HT1080 (cell line): ENCODE data around the gene IQCH. TPM values are rescaled to one million over a fixed set of nuclear protein-coding genes. Genes with fewer than 3 reads are reported as not detected.
"Not testable (repeated sequence)": the region's sequence is repeated elsewhere in the genome, so short reads cannot be mapped to it uniquely, and the experiment has no call there.

Source experiments
- DNase-seq: peaks from one replicate; pipeline ENCODE4 v3.0.0-alpha.2; 2015; ENCODE audit warnings: low read depth
- total RNA-seq: library from RNA; depleted of rRNA; stranded (reverse); fragments of >200 nt; shearing (Covaris generic); gene quantifications from 2 replicates; pipeline ENCODE4 v1.2.3, GENCODE V29; 2014

The IQCH gene
- total RNA-seq, 1 experiment from 2014 or later: 5.0 TPM

DNA sequence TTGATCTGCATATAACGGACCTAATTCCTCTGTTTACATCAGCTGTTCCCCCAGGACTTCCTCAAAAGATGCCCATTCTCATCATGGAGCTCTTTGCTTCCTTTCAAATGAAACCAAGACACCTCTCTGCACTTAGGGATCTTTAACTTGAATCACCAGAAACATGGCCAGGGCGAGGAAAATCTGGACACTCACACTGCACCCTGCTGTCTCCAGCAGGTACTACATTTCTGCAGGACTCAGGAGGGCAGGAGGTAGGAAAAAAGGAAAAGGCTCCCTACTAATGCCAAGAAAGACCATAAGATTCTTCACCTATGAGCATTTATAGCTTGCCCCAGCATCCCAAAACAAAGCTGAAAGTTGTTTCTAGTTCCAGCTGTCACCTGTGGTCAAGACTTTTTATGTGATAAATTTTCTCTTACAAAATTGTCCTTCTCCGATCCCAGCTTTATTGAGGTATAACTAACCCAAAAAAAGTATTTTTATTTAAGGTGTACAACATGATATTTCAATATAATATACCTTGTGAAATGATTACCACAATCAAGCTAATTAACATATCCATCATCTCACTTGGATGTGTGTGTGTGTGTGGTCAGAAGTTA, 179.0 kb downstream of the IQCH start:
- DNase-seq: peak; percentile 57

DNA sequence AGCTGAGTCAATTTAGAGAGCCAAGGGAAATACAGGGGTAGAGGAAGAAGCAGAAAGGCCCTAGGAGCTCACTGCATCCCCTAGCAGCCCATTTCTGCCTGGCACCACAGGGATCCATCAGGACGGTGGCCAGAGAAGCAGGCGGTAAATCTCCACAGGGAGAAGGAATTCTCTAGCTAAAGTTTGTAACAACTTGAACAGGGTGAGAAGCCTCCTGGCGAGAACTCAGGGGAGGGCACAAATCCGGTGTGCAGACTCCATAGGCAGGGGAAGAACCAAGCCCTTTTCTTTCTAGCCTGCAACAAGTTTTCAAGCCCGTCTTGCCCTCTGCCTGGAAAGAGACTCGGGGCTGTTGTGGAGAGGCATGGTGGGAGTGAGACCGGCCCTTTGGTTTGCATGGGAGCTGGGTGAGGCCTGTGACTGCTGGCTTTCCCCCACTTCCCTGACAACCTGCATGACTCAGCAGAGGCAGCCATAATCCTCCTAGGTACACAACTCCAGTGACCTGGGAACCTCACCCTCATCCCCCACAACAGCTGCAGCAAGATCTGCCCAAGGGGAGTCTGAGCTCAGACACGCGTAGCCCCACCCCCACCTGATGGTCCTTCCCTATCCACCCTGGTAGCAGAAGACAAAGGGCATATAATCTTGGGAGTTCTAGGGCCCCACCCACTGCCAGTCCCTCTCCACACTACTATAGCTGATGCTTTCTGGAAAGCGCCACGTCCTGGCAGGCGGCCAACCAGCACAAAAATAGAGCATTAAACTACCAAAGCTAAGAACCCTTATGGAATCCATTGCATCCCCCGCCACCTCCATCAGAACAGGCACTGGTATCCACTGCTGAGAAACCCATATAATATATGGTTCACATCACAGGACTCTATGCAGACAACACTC, 182.0 kb downstream of the IQCH start:
- DNase-seq: not testable (repeated sequence)

DNA sequence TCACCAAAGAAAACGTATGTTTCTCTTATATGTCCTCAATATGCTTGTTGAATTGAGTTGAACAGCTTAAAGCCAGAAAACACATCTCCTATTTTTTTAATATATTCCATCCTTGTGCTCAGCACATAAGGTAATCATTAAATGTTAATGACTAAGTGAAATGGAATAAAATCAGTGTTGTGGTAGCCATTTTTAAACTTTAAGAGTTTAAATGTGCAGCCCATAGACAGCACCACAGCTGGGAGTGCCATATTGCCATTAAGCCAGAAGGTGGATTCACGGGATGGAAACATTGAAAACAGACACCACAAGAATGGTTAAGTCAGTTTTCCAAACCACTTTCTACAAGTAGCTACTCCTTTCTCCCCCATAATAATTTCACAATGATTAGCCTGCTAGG, 189.5 kb downstream of the IQCH start:
- DNase-seq: no peak

DNA sequence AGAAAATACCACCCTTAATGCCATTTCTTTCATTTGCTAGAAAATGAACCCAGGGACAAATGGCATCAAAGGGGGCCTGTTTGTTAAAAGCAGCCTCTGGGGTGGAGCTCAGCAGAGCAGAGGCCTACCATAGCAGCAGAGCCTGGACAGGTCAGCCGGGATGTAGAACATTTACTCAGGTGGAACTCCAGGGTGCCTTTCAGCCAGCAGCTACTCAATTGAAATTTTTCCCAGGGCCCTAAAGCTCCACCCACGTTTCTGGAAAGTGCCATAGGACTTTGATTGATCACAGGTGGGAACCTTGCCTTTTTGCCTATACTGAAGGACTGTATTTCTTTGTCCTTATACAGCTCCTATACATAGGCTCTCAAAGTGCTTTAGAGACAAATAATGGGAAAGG, 191.9 kb downstream of the IQCH start:
- DNase-seq: no peak

- DNase-seq: not testable (repeated sequence)
These were observed 193.8 kb downstream of the IQCH start for GRCh38 chr15:67448372-67448771.

DNA sequence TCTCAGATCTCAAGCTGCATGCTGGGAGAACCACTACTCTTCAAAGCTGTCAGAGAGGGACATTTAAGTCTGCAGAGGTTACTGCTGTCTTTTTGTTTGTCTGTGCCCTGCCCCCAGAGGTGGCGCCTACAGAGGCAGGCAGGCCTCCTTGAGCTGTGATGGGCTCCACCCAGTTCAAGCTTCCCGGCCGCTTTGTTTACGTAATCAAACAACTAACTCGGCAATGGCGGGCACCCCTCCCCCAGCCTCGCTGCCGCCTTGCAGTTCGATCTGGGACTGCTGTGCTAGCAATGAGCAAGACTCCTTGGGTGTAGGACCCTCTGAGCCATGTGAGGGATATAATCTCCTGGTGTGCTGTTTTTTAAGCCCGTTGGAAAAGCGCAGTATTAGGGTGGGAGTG, 199.1 kb downstream of the IQCH start:
- not testable (repeated sequence) for DNase-seq

DNA sequence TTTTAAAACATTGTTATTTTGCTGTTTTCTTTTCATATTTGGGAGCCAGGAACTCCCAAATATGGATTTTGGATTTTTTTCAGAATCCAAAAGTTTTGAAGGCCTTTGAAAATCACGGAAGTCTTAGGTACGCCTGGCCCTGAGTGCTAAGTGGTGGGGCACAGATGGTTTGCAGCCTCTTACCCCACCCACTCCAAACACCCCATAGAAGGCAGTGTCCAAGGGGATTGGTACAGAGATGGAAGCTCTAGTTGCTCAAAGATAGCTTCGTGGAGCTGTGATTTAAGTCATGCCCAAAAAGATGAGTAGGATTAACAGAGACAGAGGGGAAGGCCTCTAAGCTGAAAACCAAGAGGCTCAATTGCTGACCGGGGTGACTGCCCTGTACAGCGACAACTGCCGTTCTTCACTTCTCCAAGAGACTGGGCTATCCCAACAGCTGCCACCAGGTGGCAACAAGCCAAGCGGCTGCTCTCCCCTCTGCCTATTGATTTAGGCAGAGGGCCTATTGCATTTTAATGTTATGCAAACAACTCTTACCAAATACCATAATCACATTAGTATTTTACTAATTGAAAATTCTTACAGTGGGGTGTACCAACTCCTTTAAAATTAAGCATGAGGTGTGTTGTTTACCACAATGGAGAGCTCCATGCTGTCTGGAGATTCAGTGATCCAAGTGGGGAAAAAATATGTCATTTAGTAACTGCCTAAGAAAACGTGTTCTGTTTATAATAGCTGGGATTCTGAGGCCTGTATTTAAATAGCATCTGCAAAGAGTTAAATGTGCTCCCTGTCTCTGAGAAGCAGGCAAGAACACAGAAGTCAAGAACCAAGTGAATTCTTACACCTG, 202.3 kb downstream of the IQCH start:
- peak; percentile 52 for DNase-seq

- peak; percentile 14 for DNase-seq
These were observed 203.9 kb downstream of the IQCH start for GRCh38 chr15:67458331-67459029.

- DNase-seq: no peak
These were observed 205.9 kb downstream of the IQCH start for GRCh38 chr15:67460521-67460920.

- DNase-seq: no peak
These were observed 207.1 kb downstream of the IQCH start for GRCh38 chr15:67461735-67462134.

DNA sequence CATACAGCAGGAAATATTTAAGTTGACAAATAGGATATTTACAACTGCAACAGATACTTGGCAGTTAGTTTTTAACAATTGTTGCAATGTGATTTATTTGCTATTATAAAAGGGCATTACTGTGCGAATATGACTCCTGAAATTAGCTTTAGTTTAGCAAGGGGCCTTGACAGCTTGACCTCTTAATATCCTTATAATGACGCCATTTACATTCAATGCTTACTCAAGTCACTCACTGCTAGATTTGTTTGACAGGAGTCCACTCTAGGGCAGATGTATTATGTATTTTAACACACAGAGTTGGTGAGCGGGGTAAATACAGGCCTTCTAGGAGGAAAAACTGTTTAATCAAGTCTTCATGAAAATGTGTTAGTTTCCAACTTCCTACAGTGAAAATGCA, 208.3 kb downstream of the IQCH start:
- no peak for DNase-seq

DNA sequence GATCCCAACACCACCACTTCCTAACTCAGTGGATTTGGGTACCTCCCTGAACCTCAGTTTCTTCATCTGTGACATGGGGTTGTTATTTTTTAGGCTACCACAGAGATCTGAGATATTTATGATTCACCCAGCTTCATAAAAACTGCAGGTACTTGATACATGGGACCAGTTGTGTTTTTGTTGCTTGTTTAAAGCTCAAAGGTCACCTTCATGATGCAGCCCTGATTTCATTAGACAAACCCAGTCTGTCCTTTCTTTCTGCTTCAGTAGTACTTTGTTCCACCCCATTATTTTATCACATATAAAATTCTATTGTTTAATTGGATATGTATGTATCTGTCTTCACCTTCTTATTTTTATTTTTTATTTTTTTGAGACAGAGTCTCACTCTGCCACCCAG, 208.9 kb downstream of the IQCH start:
- no peak for DNase-seq

GRCh38 chr15:67465196-67465952, 210.8 kb downstream of the IQCH start:
- DNase-seq: no peak

DNA sequence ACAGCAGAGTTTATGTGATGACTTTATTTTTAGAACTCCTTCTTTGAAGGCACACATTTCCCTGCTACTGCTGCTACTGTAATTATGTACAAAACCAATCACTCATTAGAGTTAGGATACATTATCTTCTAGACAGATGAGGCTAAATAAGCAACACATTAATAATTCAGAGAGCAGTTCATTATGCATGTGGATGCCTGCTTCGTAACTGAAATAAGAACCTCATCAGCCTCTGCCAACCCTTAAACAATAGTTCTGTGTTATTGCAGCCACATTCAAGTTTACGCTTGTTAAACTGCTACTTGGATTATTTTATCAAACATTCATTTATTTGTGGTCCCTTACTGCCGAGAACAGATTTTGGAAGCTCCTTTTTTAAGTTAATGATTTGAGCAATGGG, 213.8 kb downstream of the IQCH start:
- DNase-seq: no peak

GRCh38 chr15:67469680-67470079, 215.1 kb downstream of the IQCH start:
- no peak for DNase-seq

DNA sequence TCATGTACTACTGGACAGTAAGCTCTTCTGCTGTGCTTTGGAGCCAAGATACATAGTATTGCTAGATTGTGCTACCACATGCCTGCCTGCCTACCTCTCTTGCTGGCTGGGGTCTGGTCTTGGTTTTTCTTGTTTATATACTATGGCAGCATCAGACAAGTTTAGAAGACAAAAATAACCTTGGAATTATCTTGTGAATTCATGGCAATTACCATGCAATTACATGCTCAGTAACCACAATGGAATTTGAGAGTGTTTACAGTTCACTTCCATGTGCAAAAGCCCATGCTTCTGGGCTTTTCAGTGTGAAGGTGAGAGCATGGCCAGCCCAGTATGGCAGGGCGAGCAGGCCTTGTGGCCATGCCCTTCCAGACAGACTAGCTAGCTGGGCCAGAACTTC, 218.4 kb downstream of the IQCH start:
- no peak for DNase-seq

- DNase-seq: no peak
These were observed 220.0 kb downstream of the IQCH start for GRCh38 chr15:67474405-67475110.

DNA sequence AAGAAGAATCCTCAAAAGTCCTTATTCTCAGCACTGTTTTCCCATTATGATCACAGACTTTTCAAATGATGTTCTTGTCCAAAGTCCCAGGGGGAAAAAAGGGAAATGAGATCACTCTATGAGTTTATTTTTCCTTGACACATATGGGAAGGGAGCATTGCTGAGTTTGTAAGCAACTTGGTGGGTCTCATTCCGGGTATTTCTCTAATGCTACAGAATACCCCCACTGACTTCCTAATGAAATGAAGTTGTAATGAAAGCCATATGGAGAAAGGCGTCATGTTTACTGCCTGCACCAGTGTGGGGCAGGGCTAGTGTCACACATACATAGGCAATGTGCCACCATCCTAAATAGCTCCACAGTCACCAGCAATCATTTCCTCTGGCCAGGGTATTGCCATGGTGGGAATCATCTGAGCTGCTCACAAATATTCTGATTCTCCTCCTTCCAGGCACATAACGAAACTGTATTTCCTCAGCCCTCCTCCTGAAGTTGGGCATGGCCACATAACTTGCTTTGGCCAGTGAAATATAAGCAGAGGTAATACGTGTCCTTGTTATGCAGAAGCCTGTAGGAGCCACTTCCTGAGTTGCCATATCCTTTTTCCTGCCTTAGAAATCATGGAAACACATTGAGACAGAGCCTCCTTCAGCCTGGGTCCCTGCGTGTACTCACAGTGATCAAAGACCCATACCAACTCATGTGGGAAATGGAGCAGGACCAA, 225.4 kb downstream of the IQCH start:
- no peak for DNase-seq

DNA sequence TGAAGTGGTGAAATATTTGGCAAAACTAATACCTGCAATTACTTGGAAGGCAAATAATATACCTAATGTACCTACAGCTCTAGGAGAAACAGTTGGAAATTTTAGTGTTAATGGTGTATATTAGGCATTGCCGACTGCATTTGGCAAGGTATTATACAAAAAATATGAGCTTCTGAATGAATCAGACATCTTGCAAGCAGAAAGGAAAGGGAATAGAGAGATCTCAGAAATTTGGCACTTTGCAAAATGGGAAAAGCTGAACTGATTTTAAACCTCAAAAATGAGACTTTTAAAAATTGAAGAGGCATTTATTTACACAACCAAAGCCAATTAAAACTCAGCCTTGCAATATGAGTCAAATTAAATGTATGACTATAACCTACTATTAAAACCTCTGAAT, 226.2 kb downstream of the IQCH start:
- DNase-seq: no peak
